ENCODE measurements around the gene SLC22A12.

SLC22A12 gene

DNA sequence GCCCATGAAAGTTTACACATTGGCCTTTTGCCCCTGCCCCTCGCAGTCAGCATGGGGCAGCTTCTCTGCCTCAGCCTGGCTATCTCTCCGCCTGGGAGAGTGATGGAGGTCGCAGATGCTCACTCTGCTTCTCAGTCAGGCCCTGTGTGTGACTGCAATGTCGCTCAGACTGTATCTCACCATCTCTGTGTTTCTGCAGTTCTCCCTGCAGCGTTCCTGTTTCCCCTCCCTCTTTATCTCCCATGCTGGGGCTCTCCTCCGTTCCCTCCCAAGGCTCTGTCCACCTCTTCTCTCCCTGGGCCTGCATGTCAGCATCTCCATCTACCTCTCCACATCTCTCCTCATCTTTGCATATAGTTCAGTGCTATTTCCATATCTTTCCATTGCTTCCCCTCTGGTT lies 38.1 kb downstream of the SLC22A12 start:
- no peak for DNase-seq

DNA sequence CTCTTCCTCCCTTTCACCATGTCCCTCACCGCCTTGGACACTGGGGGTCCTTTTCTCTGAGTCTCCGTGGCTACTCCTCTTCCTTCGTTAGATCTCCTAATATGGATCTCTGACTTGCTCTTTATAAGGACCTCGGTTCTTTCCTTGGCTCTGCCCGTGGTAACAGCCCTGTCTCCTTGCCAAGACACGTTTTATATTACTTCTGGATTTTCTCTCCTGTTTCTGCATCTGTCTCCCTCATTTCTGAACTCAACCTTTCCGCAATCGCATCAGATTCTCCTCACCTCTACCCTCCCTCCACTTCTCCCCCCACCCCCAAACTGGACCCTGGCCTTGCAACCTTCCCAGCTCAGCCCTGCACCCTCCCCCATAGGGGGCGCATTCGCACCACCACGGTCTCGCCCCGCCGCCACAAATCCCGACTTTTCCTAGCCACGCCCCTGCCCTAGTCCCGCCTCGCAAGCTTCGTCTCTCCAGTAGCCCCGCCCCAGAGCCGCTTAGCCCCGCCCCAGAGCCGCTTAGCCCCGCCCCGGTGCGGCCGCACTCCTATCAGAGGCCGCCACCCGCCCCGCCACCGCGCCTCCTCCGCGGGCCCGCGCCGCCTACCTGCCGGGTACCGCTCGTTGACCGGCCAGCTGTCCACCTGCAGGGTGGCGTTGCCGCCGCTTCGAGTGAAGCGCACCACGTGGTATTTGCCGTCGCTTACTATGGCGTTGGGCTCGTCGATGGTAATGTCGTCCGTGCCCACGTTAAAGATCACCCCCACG lies 39.0 kb downstream of the SLC22A12 start:
- no peak for DNase-seq

- no peak for DNase-seq
These were observed 40.7 kb downstream of the SLC22A12 start for GRCh38 chr11:64631675-64632074.

DNA sequence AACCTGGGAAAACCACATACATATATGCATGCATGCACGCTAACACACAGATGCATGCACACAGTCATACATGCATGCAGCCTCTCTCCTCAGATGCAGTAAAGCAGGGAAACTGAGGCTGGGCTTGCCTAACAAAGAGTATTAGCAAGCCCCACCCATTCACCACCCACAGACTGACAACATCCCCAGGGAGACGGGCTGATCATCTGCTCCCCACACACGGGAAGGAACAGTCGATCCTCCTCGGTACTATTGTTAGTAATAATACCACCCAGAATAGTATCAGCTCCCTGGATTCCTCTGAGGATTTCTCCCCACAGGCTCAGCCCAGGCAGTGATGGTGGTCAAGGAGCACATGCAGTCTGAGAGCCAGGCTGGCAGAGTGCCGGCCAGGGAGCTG lies 41.2 kb downstream of the SLC22A12 start:
- DNase-seq = no peak

DNA sequence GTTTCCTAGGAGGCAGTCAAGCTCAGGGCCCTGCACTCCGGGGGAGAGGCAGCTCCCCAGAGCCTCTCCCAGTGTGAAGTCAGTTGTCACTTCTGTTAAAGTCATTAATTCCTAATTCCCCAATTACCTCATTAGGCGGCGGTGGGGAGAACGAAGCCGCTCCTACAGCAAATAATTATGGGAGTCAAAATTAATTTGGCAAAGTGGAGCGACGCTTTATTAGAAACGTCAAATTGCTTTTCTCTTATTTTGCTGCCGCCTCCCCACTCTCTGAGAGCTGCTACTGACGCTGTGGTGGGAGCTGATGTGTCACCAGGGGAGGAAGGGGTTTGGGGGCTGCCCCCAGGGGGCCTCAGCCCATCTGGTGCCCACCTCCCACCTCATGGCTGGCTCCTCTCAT lies 41.6 kb downstream of the SLC22A12 start:
- DNase-seq = no peak

DNA sequence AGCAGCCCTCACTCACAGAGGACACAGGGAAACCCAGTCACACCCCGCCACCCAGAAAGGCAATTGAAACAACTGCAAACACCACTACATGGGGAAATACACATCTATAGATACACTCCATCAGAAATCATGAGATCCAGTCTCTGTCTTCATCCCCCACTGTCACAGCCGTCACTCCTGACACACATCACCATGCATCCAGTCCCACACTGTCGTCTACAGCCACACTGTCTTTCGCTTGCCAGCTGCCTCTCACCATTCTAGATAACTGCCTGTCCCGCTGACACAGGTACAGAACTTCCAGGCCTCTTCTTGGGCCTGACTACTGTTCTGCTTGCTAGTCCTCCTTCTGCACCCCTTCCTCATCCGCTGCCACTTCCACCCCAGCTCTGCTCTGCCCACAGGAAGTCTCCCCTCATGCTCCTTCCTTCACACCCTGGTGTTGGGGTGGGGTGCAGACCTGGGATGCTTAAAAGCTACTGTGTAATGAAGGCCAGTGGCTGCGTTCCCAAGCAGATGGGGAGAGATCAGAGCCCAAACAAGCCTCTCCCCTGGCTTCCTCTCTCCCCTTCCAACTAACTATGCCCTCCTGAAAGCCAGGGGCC lies 42.6 kb downstream of the SLC22A12 start:
- DNase-seq = no peak

- no peak for DNase-seq
These were observed 46.5 kb downstream of the SLC22A12 start for GRCh38 chr11:64637334-64638017.

- no peak for DNase-seq
These were observed 47.1 kb downstream of the SLC22A12 start for GRCh38 chr11:64638018-64638665.

GRCh38 chr11:64638829-64639228 lies 47.8 kb downstream of the SLC22A12 start:
- DNase-seq = no peak

- DNase-seq = no peak
These were observed 48.9 kb downstream of the SLC22A12 start for GRCh38 chr11:64639885-64640284.

- DNase-seq = no peak
These were observed 50.8 kb downstream of the SLC22A12 start for GRCh38 chr11:64641596-64642417.

- DNase-seq = no peak
These were observed 51.4 kb downstream of the SLC22A12 start for GRCh38 chr11:64642418-64642735.

- no peak for DNase-seq
These were observed 51.8 kb downstream of the SLC22A12 start for GRCh38 chr11:64642871-64643255.

DNA sequence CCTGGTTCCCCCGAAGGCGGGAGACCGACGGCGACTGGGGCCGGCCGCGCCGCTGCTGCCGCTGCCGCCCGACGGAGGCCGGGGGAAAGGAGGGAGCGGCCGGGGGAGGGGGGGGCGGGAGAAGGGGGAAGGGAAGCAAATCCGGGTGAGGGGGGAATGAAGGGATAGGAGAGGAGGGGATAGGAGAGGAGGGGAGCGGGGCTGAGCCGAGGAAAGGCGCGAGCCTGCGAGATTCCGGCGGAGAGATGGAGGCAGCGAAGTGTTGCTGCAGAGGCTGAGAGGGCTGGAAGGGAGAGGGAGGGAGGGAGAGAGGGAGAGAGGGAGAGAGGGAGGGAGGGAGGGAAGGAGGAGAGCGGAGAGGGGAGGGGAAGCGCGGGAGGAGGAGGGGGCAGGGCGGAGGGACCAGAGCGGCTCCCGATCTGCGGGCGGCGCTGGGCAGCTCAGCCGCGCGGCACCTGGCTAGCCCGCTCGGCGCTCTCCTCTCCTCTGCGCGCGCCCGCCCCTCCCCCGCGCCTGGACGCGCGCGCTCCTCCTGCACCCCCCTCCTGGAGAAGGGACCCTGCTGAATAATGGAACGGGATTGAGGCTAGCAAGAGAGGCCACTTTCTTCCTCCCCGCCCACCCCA lies 52.3 kb downstream of the SLC22A12 start:
- DNase-seq = no peak

DNA sequence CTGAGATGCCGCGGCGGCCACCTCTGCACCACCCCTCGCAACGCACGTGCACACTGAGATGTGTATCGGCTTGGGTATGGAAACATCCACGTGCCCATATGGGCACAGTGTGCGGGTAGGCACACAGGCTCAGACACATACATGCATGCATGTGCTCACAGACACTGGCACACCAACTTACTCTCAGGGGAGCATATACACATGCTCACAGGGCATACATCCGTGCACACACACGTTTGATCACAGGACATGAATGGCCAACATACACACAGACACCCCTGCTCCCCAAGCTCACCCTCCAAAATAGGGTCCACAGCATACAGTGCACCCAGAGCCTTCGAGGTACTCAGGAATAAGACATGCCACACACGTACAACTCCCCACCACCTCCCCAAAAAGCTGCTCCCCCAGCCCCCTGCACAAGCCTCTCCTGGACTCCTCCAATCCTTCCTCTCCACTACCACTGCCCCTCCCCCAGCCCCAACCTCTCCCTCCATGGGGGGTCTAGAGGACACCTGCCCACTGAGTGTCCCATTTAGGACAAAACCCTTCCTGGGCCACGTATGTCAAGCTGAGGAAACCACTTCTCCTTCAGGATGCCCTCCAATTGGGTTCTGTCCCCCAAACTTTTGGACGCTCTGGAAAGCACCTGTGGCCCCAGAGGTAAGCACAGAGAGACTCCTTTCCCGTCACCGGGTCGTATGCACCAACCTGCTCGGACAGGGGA lies 53.1 kb downstream of the SLC22A12 start:
- no peak for DNase-seq

DNA sequence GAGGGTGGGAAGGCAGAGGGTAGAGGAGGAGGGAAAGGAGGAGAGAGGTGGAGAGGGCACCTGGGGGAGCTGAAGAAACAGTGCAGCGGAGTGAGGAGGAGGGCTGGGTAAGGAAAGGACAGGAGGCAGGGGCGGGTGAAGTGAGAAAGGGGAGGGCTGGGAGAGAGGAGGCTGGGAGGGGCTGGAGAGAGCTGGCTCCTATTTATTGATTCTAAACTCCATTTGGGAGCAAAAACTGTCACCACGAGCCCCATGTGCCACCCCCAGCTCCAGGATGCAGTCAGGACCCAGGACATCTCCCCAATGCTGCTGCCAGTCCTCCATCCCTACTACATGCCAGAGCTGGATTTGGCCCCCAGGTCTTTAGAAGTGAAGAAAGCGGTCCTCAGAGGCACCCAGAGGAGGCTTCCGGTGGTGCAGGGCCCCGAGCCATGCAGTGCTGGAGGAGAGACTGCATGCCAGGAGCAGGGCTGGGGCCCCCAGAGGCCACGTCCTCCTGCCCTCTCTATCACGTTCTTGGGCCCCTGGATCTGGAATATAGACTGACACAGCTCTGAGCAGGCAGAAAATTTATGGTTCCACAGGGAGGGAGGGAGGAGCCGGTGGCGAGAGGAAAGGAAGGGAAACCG lies 53.7 kb downstream of the SLC22A12 start:
- no peak for DNase-seq

- DNase-seq = no peak
These were observed 56.2 kb downstream of the SLC22A12 start for GRCh38 chr11:64647019-64647779.

GRCh38 chr11:64648551-64648950 lies 57.5 kb downstream of the SLC22A12 start:
- no peak for DNase-seq

DNA sequence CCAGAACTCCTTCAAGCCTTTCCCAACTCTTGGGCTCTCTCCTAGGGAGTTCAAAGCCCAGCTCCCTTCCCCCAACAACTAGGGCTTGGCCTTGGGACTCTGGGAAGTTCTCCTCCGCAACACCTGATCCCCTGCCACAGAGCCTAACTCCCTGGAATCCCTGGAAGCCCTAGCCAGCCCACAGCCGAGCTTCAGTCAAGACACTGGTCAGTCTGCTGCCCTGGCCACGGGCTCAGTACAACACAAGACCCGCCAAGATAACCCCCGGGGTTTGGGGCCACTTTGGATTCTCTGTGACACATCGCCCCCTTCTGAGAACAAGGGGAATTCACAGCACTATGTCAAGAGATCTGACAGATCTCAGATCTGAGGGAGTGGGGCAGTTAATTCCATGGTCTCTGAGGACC lies 58.3 kb downstream of the SLC22A12 start:
- no peak for DNase-seq

GRCh38 chr11:64650923-64651523 lies 60.0 kb downstream of the SLC22A12 start:
- DNase-seq = no peak
